Measurements from ENCODE around the gene SHANK1.

DNA sequence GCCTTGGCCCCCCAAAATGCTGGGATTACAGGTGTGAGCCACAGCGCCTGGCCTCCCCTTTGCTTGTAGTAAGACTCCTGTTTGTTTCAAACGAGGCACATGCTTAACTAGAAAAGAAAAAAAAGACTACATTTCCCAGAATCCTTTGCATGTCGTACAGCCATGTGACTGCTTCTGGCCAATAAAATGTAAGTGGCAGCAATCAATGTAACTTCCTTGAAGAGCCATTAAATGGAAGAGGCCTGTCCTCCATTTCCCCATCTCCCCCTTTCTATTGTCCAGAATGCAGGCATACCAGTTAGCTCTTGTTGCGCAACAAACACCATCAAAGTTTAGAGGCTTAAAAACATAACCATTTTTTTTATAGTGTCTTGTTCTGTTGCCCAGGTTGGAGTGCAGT lies 40.3 kb upstream of the SHANK1 start:
- TF ChIP-seq CTCF (IDR thresholded peaks at IDR 0.05) (no peak), POLR2A (IDR thresholded peaks at IDR 0.05) (no peak), EP300 (IDR thresholded peaks at IDR 0.05) (no peak)
